ENCODE data around the gene PDE4C. TPM values are rescaled to one million over a fixed set of nuclear protein-coding genes. Genes with fewer than 3 reads are reported as not detected.

The PDE4C gene
- total RNA-seq, 4 donors from 2014 or later, result not detected

GRCh38 chr19:18192673-18193387 lies 33.4 kb downstream of the PDE4C start, which contains the start of gene MPV17L2:
TSS of gene MPV17L2 (plus strand) at chr19:18193218. CDS start at chr19:18193282, 64 bp downstream.
- TF ChIP-seq CTCF (IDR thresholded peaks at IDR 0.05; ENCODE audit: low read depth), result no peak

GRCh38 chr19:18191640-18192062 lies 34.6 kb downstream of the PDE4C start:
- TF ChIP-seq CTCF (IDR thresholded peaks at IDR 0.05; ENCODE audit: low read depth), result no peak

- no peak for TF ChIP-seq CTCF (IDR thresholded peaks at IDR 0.05; ENCODE audit: low read depth)
Observed at GRCh38 chr19:18190278-18190677, 36.0 kb downstream of the PDE4C start.

- TF ChIP-seq CTCF (IDR thresholded peaks at IDR 0.05; ENCODE audit: low read depth), result no peak
Observed at GRCh38 chr19:18185538-18185937, 40.7 kb downstream of the PDE4C start.

GRCh38 chr19:18183529-18183928 lies 42.7 kb downstream of the PDE4C start:
- TF ChIP-seq CTCF (IDR thresholded peaks at IDR 0.05; ENCODE audit: low read depth), result no peak

- no peak for TF ChIP-seq CTCF (IDR thresholded peaks at IDR 0.05; ENCODE audit: low read depth)
Observed at GRCh38 chr19:18179957-18180356, 46.3 kb downstream of the PDE4C start.

- no peak for TF ChIP-seq CTCF (IDR thresholded peaks at IDR 0.05; ENCODE audit: low read depth)
Observed at GRCh38 chr19:18176367-18177310, 49.6 kb downstream of the PDE4C start.

All from subcutaneous adipose tissue (tissue), 4 donors.